ENCODE data around the gene TRIM33.
"Not testable (repeated sequence)": the region's sequence is repeated elsewhere in the genome, so short reads cannot be mapped to it uniquely, and the experiment has no call there.

TRIM33 gene

DNA sequence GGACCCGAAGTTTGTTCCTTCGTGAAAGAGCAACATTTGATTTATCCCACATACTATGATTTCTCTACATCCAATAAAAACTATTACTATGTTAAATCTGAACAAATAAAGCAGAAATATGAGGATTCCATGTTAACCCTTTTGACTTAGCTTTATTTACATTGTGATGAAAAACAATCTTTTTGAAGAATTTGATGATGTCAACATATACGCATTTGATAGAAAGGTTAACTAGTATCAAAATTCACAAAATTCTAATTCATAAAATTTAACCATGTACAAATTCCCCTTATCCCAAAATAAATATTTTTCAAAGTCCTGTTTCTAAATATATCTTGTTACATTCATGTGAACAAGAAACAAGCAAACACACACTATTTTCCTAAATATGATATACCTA lies 74.2 kb downstream of the TRIM33 start:
- Mint-ChIP-seq H3K9me3 (ENCODE audit: low read depth) (no peaks in the 10 kb centered on the region), H3K27ac (no peak overlapping the region), H3K4me1 (ENCODE audit: low read depth) (peaks cover 28% of the 10 kb centered on the region), H3K36me3 (peaks cover 16% of the 10 kb centered on the region), H3K27me3 (no peaks in the 10 kb centered on the region), H3K4me3 (no peak overlapping the region)

DNA sequence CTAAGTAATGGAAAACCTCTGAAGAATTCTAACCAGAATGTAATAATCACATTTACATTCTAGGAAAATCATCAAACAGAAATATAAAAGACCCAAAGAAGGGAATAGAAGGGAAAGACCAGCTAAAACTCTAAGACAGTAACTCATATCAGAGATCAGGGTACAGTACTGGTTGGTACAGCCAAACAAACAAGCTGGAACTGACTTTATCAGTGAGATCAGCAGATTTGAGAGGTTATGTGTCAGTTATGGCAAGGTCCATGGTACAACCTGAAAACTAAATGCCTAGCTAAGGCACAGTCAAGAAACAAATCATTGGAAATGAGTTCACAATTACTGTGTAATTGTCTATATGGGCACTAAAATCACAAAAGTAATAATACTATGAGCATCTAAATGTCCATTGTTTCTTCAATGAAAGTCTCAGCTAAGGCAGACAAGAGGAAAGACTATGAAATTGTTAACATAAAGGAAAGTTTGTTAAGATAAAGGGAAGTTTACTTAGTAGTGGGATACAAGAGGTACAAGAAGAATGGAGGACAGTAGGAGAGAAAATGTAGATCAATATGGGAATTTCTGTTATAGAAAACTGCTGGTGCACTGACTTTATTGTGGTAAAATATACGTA lies 75.8 kb downstream of the TRIM33 start:
- peaks cover 26% of the 10 kb centered on the region for H3K4me1 Mint-ChIP-seq (ENCODE audit: low read depth)
- H3K9me3 Mint-ChIP-seq (ENCODE audit: low read depth) = no peaks in the 10 kb centered on the region
- no peak overlapping the region for H3K27ac Mint-ChIP-seq
- peaks cover 12% of the 10 kb centered on the region for H3K36me3 Mint-ChIP-seq
- no peaks in the 10 kb centered on the region for H3K27me3 Mint-ChIP-seq
- no peak overlapping the region for H3K4me3 Mint-ChIP-seq

DNA sequence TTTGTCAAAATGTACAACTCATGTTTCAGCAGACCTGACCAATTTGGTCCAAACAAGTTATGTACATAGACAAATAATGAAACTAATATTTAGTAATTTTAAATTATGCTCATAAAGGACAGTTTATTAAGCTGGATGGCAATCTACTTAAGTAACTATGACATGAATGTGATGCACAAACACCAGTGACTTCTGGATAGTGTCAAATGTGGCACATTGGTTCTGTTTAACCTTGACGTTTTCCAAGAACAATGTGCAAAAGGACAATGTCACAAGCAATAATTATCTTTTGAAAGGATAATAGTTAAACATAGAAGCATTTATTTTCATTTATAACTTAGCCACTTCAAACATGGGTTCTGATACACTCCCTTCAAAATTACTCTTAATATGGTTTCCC lies 80.0 kb downstream of the TRIM33 start:
- no peak overlapping the region for H3K27ac Mint-ChIP-seq
- peaks cover 11% of the 10 kb centered on the region for H3K4me1 Mint-ChIP-seq (ENCODE audit: low read depth)
- H3K36me3 Mint-ChIP-seq = peaks cover 3% of the 10 kb centered on the region
- no peak overlapping the region for H3K4me3 Mint-ChIP-seq
- no peaks in the 10 kb centered on the region for H3K27me3 Mint-ChIP-seq
- no peaks in the 10 kb centered on the region for H3K9me3 Mint-ChIP-seq (ENCODE audit: low read depth)

DNA sequence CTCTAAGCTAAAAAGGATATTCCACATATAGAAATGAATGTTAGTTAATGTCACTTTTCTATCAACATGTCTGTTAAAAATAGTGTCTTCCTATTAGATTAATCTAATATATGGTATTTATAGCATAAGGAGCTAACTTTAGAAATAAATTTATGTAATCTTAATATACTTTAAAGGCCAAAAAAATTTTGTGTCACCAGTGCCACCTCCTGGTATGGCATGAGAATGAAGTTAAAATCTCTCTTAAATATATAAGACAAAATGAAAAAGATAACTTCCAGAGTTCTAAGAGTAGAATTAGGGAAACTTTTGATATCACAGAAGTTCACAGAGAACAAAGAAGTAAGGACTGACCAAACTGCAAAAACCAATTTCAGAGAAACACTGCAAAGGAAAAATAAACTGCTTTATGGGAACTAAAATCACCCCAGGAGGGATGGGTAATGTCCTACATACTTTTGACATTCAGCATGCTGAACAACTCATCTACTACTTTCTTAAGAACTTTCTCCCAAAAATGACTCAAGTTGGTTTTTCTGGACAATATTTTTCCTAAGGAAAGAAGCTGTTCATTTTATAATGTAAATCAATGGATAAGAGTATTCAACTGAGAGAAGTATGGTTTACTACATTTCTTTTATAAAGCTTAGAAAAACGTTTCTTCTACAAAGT lies 82.8 kb downstream of the TRIM33 start:
- H3K4me3 Mint-ChIP-seq = no peak overlapping the region
- H3K27ac Mint-ChIP-seq = no peak overlapping the region
- no peaks in the 10 kb centered on the region for H3K27me3 Mint-ChIP-seq
- peaks cover 4% of the 10 kb centered on the region for H3K4me1 Mint-ChIP-seq (ENCODE audit: low read depth)
- H3K9me3 Mint-ChIP-seq (ENCODE audit: low read depth) = no peaks in the 10 kb centered on the region
- H3K36me3 Mint-ChIP-seq = peaks cover 7% of the 10 kb centered on the region

DNA sequence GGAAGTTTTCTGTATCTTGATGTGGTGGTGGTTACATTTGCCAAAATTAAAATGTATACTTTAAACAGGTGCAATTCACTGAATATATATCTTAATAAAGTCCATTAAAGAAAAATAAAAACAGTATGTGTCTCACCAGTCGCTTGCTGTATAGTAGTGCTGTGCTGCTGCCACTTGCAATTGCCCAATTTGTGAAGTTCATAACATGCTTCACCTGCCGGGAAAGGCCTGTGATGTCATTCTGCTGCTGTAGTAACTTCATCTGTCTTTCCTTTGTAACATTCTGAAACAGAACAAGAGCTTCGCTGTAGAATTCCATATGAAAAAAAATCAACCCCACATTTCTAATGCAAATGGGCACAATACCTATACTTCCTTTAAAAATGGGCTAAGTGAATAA lies 83.4 kb downstream of the TRIM33 start:
- Mint-ChIP-seq H3K4me1 (ENCODE audit: low read depth) (peaks cover 4% of the 10 kb centered on the region), H3K4me3 (no peak overlapping the region), H3K9me3 (ENCODE audit: low read depth) (no peaks in the 10 kb centered on the region), H3K36me3 (peaks cover 7% of the 10 kb centered on the region), H3K27me3 (no peaks in the 10 kb centered on the region), H3K27ac (no peak overlapping the region)

DNA sequence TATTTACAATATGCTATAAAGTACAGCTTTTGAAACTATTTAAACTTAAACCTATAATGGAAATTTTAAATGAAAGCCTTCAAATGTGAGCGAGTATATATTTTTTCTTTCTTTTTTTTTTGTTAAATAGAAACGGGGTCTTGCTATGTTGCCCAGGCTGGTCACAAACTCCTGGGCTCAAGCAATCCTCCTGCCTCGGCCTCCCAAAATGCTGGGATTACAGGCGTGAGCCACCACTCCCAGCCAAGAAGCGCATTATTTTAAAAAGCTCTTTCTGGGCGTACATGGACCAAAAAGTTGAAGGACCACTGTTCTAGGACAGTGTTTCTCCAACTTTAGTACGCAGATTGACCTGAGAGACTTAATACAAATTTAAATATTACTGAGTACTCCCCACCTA lies 87.5 kb downstream of the TRIM33 start:
- Mint-ChIP-seq H3K4me3 (no peak overlapping the region), H3K9me3 (ENCODE audit: low read depth) (no peaks in the 10 kb centered on the region), H3K27ac (no peak overlapping the region), H3K4me1 (ENCODE audit: low read depth) (no peaks in the 10 kb centered on the region), H3K36me3 (peaks cover 15% of the 10 kb centered on the region), H3K27me3 (no peaks in the 10 kb centered on the region)

DNA sequence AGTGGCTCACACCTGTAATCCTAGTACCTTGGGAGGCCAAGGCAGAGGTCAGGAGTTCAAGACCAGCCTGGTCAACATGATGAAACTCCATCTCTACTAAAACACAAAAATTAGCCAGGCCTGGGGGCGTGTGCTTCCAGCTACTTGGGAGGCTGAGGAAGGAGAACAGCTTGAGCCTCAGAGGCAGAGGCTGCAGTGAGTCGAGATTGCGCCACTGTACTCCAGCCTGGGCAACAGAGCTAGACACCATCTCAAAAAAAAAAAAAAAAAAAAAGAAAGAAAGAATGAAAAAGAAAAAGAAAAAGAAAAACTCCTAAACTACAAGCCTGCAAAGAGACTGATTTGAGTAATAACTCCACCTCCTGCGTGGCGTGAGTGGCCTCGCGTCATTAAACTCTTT lies 92.1 kb downstream of the TRIM33 start:
- not testable (repeated sequence) for H3K4me3 Mint-ChIP-seq; H3K27me3 Mint-ChIP-seq; H3K9me3 Mint-ChIP-seq (ENCODE audit: low read depth); H3K4me1 Mint-ChIP-seq (ENCODE audit: low read depth); H3K27ac Mint-ChIP-seq
- H3K36me3 Mint-ChIP-seq = peaks cover 14% of the 10 kb centered on the region

DNA sequence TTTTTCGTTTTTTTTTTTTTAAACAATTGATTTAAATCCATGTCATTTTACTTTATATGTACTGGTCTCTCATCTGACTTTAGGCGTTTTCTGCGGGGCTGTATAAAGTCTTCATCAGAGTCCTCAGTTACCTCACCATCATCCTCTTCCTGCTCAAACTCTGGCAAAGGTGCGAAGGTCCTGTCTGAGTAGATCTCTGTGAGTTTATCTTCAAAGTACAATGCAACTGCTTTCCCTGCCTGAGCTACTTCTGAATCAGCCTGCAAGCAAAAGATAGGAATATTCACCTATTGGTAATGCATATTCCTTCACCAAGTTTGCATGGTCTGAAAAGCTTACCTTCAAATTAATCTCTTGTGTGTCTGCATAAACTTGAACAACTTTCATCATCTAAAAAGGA lies 113.4 kb downstream of the TRIM33 start:
- H3K36me3 Mint-ChIP-seq = peaks cover 24% of the 10 kb centered on the region
- H3K27me3 Mint-ChIP-seq = no peaks in the 10 kb centered on the region
- no peak overlapping the region for H3K27ac Mint-ChIP-seq
- H3K4me3 Mint-ChIP-seq = no peak overlapping the region
- H3K4me1 Mint-ChIP-seq (ENCODE audit: low read depth) = no peaks in the 10 kb centered on the region
- no peaks in the 10 kb centered on the region for H3K9me3 Mint-ChIP-seq (ENCODE audit: low read depth)

DNA sequence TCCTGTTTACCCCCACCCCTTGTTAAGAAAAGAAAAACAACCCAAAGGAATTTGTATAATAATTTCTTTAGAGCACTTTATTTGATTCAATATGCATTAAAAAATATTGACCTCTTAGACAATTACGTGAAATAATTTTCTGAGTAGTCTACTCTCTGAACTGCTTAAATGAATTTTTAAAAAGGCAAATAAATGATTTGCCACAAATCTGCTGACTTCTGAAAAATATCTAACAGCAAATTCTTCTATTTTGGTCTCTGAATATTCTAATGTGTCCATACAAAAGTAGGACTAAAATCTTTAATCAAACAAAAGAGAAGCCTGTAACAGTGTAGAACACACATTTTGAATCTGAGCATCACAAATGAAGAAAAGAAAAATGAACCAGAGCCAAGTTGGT lies 115.1 kb downstream of the TRIM33 start:
- Mint-ChIP-seq H3K9me3 (ENCODE audit: low read depth) (no peaks in the 10 kb centered on the region), H3K27me3 (no peaks in the 10 kb centered on the region), H3K4me3 (no peak overlapping the region), H3K36me3 (peaks cover 33% of the 10 kb centered on the region), H3K27ac (no peak overlapping the region), H3K4me1 (ENCODE audit: low read depth) (no peaks in the 10 kb centered on the region)

DNA sequence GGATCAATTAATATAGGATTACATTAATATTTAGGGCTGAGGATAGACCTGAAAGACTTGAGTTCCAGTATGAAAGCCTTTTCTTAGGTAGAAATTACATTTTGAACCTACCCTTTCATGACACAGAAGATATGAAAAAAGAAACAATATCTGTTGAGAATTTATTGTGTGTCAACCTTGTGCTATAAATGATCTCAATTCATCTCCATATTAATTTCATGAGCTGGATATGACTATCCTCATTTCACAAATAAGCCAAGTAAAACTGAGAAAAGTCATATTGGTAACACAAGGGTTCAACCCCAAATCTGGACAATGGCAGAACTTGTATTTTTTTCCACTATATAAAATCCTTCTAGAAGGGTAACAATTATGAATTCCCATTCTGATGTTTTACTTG lies 120.0 kb downstream of the TRIM33 start:
- H3K9me3 Mint-ChIP-seq (ENCODE audit: low read depth) = peaks cover 14% of the 10 kb centered on the region
- no peaks in the 10 kb centered on the region for H3K4me1 Mint-ChIP-seq (ENCODE audit: low read depth)
- no peak overlapping the region for H3K27ac Mint-ChIP-seq
- H3K4me3 Mint-ChIP-seq = no peak overlapping the region
- H3K27me3 Mint-ChIP-seq = no peaks in the 10 kb centered on the region
- H3K36me3 Mint-ChIP-seq = peaks cover 33% of the 10 kb centered on the region

DNA sequence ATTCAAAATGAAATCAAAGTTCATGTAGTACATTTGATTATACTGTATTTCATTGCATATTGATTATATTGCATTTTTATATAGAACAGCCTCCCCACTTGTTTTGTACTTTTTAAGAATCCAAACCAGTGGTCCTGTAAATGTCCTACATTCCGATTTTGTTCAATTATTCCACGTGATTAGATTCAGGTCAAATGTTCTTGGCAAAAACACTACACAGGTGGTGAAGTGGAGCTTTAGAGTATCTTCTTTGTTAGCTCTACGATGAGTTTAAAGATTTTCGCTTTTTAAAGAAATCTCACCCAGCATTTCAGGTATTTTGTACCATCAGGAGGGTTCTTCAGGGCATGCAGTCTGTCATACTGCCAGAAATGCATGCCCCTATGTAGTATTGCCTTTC lies 120.6 kb downstream of the TRIM33 start:
- Mint-ChIP-seq H3K4me1 (ENCODE audit: low read depth) (no peaks in the 10 kb centered on the region), H3K9me3 (ENCODE audit: low read depth) (peaks cover 17% of the 10 kb centered on the region), H3K4me3 (no peak overlapping the region), H3K27me3 (no peaks in the 10 kb centered on the region), H3K27ac (no peak overlapping the region), H3K36me3 (peaks cover 32% of the 10 kb centered on the region)

DNA sequence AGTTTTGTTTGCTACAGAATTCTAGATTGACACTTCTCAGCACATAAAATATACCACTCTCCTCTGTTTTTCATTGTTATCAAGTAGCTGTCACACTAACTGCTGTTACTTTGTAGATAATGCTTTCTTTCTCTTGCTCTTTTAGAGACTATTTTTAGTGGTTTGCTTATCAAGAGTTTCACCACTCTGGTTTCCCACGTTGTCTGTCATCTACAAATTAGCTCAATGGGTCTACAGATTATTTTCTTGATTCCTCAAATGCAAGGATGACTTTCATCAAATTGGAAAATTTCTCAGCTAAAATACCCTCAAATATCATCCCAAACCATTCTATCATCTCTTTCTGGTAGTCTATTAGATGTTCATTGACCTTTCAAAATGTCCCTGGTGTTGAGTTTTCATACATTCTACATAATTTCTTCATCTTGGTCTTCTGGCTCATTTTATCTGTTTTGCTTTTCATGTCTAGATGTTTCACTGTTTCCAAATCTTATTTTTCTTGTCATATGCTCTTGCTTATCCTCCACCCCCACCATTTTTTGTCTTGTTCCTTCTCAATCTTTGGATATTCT lies 122.5 kb downstream of the TRIM33 start:
- no peaks in the 10 kb centered on the region for H3K27me3 Mint-ChIP-seq
- peaks cover 32% of the 10 kb centered on the region for H3K36me3 Mint-ChIP-seq
- H3K4me1 Mint-ChIP-seq (ENCODE audit: low read depth) = no peaks in the 10 kb centered on the region
- no peak overlapping the region for H3K27ac Mint-ChIP-seq
- H3K9me3 Mint-ChIP-seq (ENCODE audit: low read depth) = peaks cover 21% of the 10 kb centered on the region
- no peak overlapping the region for H3K4me3 Mint-ChIP-seq

DNA sequence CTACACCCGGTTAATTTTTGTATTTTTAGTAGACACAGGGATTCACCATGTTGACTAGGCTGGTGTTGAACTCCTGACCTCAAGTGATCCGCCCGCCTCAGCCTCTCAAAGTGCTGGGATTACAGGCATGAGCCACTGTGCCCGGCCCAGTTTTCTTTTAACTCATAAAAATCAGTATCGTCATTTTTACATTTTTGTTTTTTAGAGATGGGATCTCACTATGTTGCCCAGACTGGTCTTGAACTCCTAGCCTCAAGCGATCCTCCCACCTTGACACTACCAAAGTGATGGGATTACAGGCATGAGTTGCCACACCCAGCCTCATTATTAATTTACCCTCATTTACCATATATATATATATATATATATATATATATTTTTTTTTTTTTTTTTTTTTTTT lies 123.4 kb downstream of the TRIM33 start:
- H3K4me1 Mint-ChIP-seq (ENCODE audit: low read depth); H3K27me3 Mint-ChIP-seq: not testable (repeated sequence)

DNA sequence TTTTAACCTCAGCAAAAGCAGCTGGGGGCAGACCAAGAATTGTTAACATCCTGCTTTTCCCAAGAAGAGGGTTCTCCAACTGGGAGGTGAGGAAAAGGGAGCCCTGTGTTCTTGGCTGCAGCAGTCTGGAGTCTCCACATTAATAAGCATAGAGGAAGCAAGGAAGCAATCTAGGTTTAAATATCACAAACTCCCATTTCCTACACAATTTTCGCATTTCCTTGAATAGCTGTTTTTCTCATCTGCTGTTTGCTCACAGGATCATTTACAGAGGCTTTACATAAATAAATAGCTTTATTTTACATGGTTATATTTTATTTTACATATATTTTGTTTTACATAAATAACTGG lies 124.0 kb downstream of the TRIM33 start:
- Mint-ChIP-seq H3K36me3 (peaks cover 27% of the 10 kb centered on the region), H3K9me3 (ENCODE audit: low read depth) (peaks cover 21% of the 10 kb centered on the region), H3K4me3 (no peak overlapping the region), H3K27ac (no peak overlapping the region), H3K4me1 (ENCODE audit: low read depth) (no peaks in the 10 kb centered on the region), H3K27me3 (no peaks in the 10 kb centered on the region)

More for the DNA sequence above, 123.4 kb downstream of the TRIM33 start:
- Mint-ChIP-seq H3K36me3 (peaks cover 32% of the 10 kb centered on the region), H3K9me3 (ENCODE audit: low read depth) (peaks cover 21% of the 10 kb centered on the region)
- H3K27ac Mint-ChIP-seq, H3K4me3 Mint-ChIP-seq: not testable (repeated sequence)

DNA sequence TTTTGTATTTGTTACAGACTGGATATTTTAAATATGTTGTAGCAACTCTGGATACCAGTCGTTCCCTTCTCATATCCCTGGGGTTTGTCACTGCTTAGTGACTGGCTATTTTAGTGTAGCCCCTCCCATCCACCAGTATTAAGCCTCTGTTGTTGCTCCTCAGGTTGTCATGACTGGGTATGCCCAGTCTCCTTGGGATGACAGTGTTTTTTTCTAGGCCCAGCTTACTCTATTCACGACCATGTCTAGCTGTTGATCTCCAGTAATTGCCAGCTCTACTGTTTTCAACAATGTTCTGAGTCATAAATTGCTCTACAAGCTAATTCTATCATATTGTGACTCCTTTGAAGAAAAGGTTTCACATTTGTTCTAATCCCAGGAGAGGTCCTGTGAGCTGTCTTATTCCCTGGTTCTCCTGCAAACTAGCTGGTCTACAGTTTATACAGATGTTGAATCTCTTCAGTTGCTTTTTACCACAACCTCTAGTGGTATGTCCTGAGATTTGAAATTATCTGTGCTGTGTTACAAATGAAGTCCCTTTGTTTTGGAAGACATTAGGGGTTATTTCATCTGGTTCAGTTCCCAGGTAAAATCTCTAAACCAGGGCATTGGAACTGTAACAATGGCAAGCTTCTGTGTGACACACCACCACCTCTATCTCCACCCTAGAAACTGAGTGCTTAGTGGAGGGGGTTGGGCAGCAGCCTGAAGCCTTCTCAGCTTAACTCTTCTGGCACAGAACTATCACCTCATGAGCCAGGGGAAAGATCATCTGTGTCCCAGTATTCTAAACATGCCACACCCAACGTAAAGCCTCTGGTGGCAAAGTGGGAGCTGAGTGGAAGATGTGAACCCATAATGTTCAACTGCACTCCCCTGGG lies 124.6 kb downstream of the TRIM33 start:
- H3K36me3 Mint-ChIP-seq = peaks cover 21% of the 10 kb centered on the region

More for the DNA sequence above, 124.6 kb downstream of the TRIM33 start:
- Mint-ChIP-seq H3K4me1 (ENCODE audit: low read depth) (no peaks in the 10 kb centered on the region), H3K4me3 (no peak overlapping the region), H3K9me3 (ENCODE audit: low read depth) (peaks cover 21% of the 10 kb centered on the region), H3K27ac (no peak overlapping the region), H3K27me3 (no peaks in the 10 kb centered on the region)

Data from activated naive CD8-positive, alpha-beta T cell (primary cell).